ENCODE data around the gene TBC1D10B. TPM values are rescaled to one million over a fixed set of nuclear protein-coding genes. Genes with fewer than 3 reads are reported as not detected.

The TBC1D10B gene
- total and polyA plus RNA-seq, 2 of the 8 experiments (the other 6 are each of a cell fraction or from before 2014, with no cell fraction given), result 15.4 to 28.6 TPM

DNA sequence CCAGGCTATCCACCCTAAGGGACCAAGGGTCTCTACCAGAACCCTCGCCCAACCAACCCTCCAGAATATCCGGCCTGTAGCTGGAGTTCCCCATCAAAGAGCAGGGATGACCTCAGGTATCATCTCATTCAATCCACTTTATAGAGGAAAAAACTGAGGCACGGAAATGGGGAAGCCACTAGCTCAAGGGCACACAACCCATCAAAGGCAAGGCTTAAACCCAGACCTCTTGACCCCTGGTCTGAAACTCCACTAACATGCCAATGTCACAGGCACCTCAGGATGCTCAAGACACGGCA lies 1.6 kb downstream of the TBC1D10B start:
- no peak overlapping the region for H3K27ac ChIP-seq (ENCODE audit: low read depth, low read length)

More for the DNA sequence above, 1.6 kb downstream of the TBC1D10B start:
- DNase-seq (ENCODE audit: low read depth in 1 of 2, low spot score in 2 of 2), result no peak
- H4K91ac ChIP-seq (replicated peaks; ENCODE audit: insufficient read length, low read length), result no peak overlapping the region
- H4K20me1 ChIP-seq (replicated peaks in 1 of 2; ENCODE audit: control insufficient read depth in 1 of 2, insufficient read depth in 2 of 2, low read length in 2 of 2), result peaks cover 4 to 18% of the 10 kb centered on the region in 2 experiments
- no peak overlapping the region for H3K14ac ChIP-seq (ENCODE audit: insufficient read length)
- 0 out of 8 replicates have a peak, but pooled peaks cover 0 to 4% (median 0%) of the 10 kb centered on the region in 4 experiments for H3K36me3 ChIP-seq (ENCODE audit: control insufficient read depth in 2 of 4, insufficient read depth in 4 of 4, low read length in 3 of 4)
- FAIRE-seq, result no peak
- H2BK20ac ChIP-seq (ENCODE audit: low read length), result no peak overlapping the region
- peaks cover 10% of the 10 kb centered on the region for H3K79me1 ChIP-seq (ENCODE audit: low read depth, low read length)
- no peak overlapping the region for H3K18ac ChIP-seq (ENCODE audit: extremely low read depth, low read length)
- H2AK5ac ChIP-seq (ENCODE audit: low read depth, low read length), result no peak overlapping the region
- H3K9ac ChIP-seq (replicated peaks in 1 of 4; ENCODE audit: extremely low read depth in 1 of 4, low read depth in 3 of 4, low read length in 3 of 4), result peak overlapping the region in 1 of 4 experiments; percentile 29; a peak in 1 of 7 replicates
- POLR2A ChIA-PET (ENCODE audit: partially characterized antibody), result interaction anchor here (0.6 to 6.9 kb wide), 6 partner anchors 10 to 130 kb away, joined by 3 to 79 read pairs (median 4); partner anchors contain the start of genes CD2BP2 and ZNF771
- H2BK12ac ChIP-seq (ENCODE audit: low read depth, low read length), result no peak overlapping the region; the same call in 1 of the 2 replicates
- no peak overlapping the region for H2BK5ac ChIP-seq (ENCODE audit: low read depth, low read length)
- no peak overlapping the region for H4K5ac ChIP-seq (ENCODE audit: insufficient read length, low read depth, low read length)
- peaks cover 10% of the 10 kb centered on the region; the same call in 1 of the 2 replicates for H3K23me2 ChIP-seq (ENCODE audit: low read depth, low read length)
- peak overlapping the region; percentile 43 to 81 (median 52); a peak in 5 of 8 replicates for H3K4me3 ChIP-seq (ENCODE audit: extremely low read depth in 1 of 4, insufficient read depth in 2 of 4, low read depth in 3 of 4, low read length in 4 of 4)
- peaks cover 0 to 17% (median 11%) of the 10 kb centered on the region in 4 experiments; a peak in 6 of 7 replicates for H3K4me1 ChIP-seq (replicated peaks in 1 of 4; ENCODE audit: control insufficient read depth in 3 of 4, insufficient read depth in 4 of 4, low read length in 3 of 4)
- no peak overlapping the region for H4K8ac ChIP-seq (ENCODE audit: extremely low read depth, insufficient read depth, low read length)
- H2BK120ac ChIP-seq (replicated peaks; ENCODE audit: low read depth, low read length), result no peak overlapping the region
- no peak overlapping the region for H3K56ac ChIP-seq (replicated peaks; ENCODE audit: insufficient read length, low read depth, low read length)
- H3K9me3 ChIP-seq (ENCODE audit: insufficient read depth in 2 of 2, low read depth in 1 of 2, low read length in 1 of 2), result no peaks in the 10 kb centered on the region
- H2BK15ac ChIP-seq (ENCODE audit: low read length), result no peak overlapping the region
- peak overlapping the region; percentile 83 to 87 for H3K4me2 ChIP-seq (ENCODE audit: insufficient read depth in 1 of 2, low read depth in 2 of 2, low read length in 2 of 2)
- no peak overlapping the region for H3K4ac ChIP-seq (replicated peaks; ENCODE audit: insufficient read length, low read depth, low read length)
- H3K27me3 ChIP-seq (replicated peaks in 1 of 4; ENCODE audit: control insufficient read depth in 3 of 4, extremely low read depth in 1 of 4, insufficient read depth in 3 of 4, low read length in 3 of 4), result no peaks in the 10 kb centered on the region
- TF ChIP-seq RNF2 (IDR thresholded peaks at IDR 0.05; ENCODE audit: borderline replicate concordance, low read depth, low read length, missing control alignments, poor library complexity, severe bottlenecking) (no peak), TEAD4 (IDR thresholded peaks at IDR 0.05; ENCODE audit: low read depth, low read length) (no peak), CTBP2 (IDR thresholded peaks at IDR 0.05; ENCODE audit: borderline replicate concordance, insufficient read depth, insufficient read length, low read length) (no peak), ZNF274 (IDR thresholded peaks at IDR 0.05; ENCODE audit: borderline replicate concordance, extremely low read depth, low read length) (no peak), CREB1 (IDR thresholded peaks at IDR 0.05) (no peak)
- TF ChIP-seq, protein P1, sequence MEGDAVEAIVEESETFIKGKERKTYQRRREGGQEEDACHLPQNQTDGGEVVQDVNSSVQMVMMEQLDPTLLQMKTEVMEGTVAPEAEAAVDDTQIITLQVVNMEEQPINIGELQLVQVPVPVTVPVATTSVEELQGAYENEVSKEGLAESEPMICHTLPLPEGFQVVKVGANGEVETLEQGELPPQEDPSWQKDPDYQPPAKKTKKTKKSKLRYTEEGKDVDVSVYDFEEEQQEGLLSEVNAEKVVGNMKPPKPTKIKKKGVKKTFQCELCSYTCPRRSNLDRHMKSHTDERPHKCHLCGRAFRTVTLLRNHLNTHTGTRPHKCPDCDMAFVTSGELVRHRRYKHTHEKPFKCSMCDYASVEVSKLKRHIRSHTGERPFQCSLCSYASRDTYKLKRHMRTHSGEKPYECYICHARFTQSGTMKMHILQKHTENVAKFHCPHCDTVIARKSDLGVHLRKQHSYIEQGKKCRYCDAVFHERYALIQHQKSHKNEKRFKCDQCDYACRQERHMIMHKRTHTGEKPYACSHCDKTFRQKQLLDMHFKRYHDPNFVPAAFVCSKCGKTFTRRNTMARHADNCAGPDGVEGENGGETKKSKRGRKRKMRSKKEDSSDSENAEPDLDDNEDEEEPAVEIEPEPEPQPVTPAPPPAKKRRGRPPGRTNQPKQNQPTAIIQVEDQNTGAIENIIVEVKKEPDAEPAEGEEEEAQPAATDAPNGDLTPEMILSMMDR (IDR thresholded peaks at IDR 0.05; ENCODE audit: control extremely low read depth in 1 of 3, insufficient read depth in 1 of 3, low read depth in 1 of 3, low read length in 3 of 3), result no peak
- H3K23ac ChIP-seq (ENCODE audit: insufficient read length), result no peak overlapping the region
- CTCF ChIA-PET (ENCODE audit: partially characterized antibody), result interaction anchor here (1.1 to 1.9 kb wide), 5 partner anchors 9 to 61 kb away, joined by 3 to 11 read pairs (median 3); partner anchors contain the start of gene DCTPP1
- no peak overlapping the region for H2AFZ ChIP-seq (ENCODE audit: low read length)
- 81% methylated on average over 4 of the region's 4 CpGs; no CpG with 5 or more reads in 1 of the 2 experiments for whole genome bisulfite sequencing, 2 experiments (ENCODE audit: extremely low coverage in 1 of 2, insufficient coverage in 1 of 2, insufficient read length in 1 of 2, insufficient replicate concordance in 2 of 2, low coverage in 1 of 2, low lambda C conversion rate in 2 of 2, missing lambda C conversion rate in 1 of 2)
- peaks cover 0 to 29% of the 10 kb centered on the region in 2 experiments; a peak in 2 of 4 replicates for H3K79me2 ChIP-seq (ENCODE audit: control insufficient read depth in 1 of 2, insufficient read depth in 2 of 2, low read length in 2 of 2)
